Lower leg skin (tissue), 4 donors: ENCODE measurements around the gene MED31. TPM values are rescaled to one million over a fixed set of nuclear protein-coding genes. Genes with fewer than 3 reads are reported as not detected.

ENCODE experiments used
- DNase-seq, 2 donors: peaks; one replicate each; pipeline ENCODE4 v3.0.0-alpha.2; 2019; ENCODE audit warnings: low spot score in 2 of 2
- H3K4me3 ChIP-seq: fragments of 200-600 bp; sonication (generic); 2 replicates; pipeline ENCODE4 v1.5.1; 2017; ENCODE audit warnings: mild to moderate bottlenecking, low read depth; ENCODE audit not compliant: poor library complexity, severe bottlenecking
- CTCF ChIP-seq, 3 donors: fragments of 450-650 bp; IDR thresholded peaks; one replicate each; pipeline ENCODE4 v1.5.1; 2016; ENCODE audit warnings: antibody characterized with exemption in 3 of 3, mild to moderate bottlenecking in 3 of 3, moderate library complexity in 2 of 3
- POLR2A ChIP-seq, 2 donors: fragments of 450-650 bp; IDR thresholded peaks; one replicate each; pipeline ENCODE4 v1.6.1; 2016 to 2017; ENCODE audit warnings: antibody characterized with exemption in 2 of 2, mild to moderate bottlenecking in 1 of 2, moderate library complexity in 1 of 2
- WGBS, 2 donors: methylation state at CpG; one replicate each; pipeline ENCODE4 v1.1.5; 2018; 5-methylcytosine and 5-hydroxymethylcytosine counted together
- intact Hi-C: fragments of 100-400 bp; cut with DNase I; formaldehyde crosslinking; loops from one replicate; pipeline ENCODE4 v1.15.0; 2023; ENCODE audit warnings: low total_unique reads
- total RNA-seq, 4 donors: library from RNA; depleted of rRNA; stranded (reverse); fragments of >200 nt; gene quantifications; one replicate each; pipeline ENCODE4 v1.1.0, GENCODE V29; 2016

MED31 gene
- total RNA-seq, 4 donors from 2014 or later: 2.4 to 16.5 (median 9.8) TPM

DNA sequence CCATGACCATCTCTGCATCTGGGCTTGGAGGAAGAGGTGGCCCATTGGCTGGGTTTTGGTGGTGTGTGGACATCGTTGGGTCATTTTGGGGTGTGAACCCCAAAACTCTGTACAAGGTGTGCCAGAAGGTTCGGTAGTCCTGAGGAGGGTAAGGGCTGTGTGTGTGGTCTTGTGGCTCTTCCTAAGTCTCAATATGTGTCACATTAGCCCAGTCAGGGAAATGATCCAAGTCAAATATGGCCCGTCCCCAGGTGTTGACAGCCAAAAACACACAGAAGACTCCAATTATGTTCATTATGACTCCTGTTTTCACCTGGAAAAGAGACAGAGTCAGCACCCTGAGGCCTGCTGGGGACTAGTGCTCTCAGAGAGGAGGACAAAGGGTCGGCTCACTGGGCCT is 34.6 kb upstream of the MED31 start:
- WGBS, 2 donors: 79 to 90% methylated on average over 4 of the region's 4 CpGs
- intact Hi-C loops: no loop called here
- TF ChIP-seq POLR2A (IDR thresholded peaks at IDR 0.05) (no peak), CTCF (IDR thresholded peaks at IDR 0.05) (no peak)
- H3K4me3 ChIP-seq: no peak overlapping the region
- no peak for DNase-seq

- intact Hi-C loops: no loop called here
- no peak for DNase-seq
- no peak for TF ChIP-seq POLR2A (IDR thresholded peaks at IDR 0.05)
- no peak for TF ChIP-seq CTCF (IDR thresholded peaks at IDR 0.05)
- WGBS, 2 donors: 88 to 93% methylated on average over 14 of the region's 14 CpGs
- no peak overlapping the region for H3K4me3 ChIP-seq
Observed at GRCh38 chr17:6684881-6685767, 33.7 kb upstream of the MED31 start.

DNA sequence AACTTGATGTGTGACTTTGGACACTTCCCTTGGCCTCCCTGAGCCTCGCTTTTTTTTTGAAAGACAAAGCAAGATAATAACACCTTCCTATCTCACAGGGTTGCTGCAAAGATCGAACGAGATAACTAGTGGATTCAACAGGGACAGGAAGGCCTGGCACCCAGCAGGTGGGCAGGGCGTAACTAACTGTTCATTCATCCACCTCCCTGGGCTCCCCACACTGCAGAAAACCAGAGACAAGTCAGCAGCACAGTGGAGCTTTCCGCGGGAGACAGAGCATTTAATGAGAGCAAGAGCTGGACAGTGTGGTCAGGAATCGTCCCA is 33.0 kb upstream of the MED31 start:
- DNase-seq: no peak
- WGBS, 2 donors: 72 to 83% methylated on average over 7 of the region's 7 CpGs
- H3K4me3 ChIP-seq: no peak overlapping the region
- TF ChIP-seq POLR2A (IDR thresholded peaks at IDR 0.05) (no peak), CTCF (IDR thresholded peaks at IDR 0.05) (no peak)
- intact Hi-C loops: no loop called here

GRCh38 chr17:6683730-6684459 is 32.5 kb upstream of the MED31 start:
- no peak for TF ChIP-seq POLR2A (IDR thresholded peaks at IDR 0.05)
- no peak for TF ChIP-seq CTCF (IDR thresholded peaks at IDR 0.05)
- no peak for DNase-seq
- intact Hi-C loops: no loop called here
- H3K4me3 ChIP-seq: no peak overlapping the region
- 94 to 97% methylated on average over 3 of the region's 3 CpGs for WGBS, 2 donors

DNA sequence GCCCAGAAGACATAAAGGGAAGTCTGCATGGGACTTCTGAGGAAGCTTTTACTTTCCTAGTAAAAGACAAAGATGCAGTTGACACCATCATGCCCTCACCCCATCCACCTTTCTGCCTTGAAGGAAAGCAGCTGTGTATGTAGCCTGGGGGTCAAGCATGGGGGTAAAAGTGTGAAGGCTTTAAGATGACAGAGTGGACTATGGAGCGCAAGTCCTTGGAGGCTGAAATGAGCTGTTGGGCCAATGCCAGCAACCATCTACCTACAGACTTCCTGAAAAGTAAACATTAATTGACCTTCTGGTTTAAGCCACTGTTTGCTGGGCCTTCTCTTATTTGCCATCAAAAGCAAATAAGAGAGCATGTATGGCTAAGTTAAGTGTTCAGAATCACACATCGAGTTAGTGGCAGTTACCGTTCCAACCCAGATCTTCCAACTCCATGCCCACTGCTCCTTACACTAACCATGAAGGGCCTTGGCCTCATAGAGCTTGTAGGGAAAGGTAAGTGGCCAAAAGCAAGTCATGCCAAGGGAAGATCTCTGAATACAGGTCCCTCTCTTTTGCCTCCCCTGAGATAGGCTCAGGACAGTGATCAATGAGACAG is 31.8 kb upstream of the MED31 start:
- H3K4me3 ChIP-seq: no peak overlapping the region
- intact Hi-C loops: no loop called here
- no peak for DNase-seq
- TF ChIP-seq CTCF (IDR thresholded peaks at IDR 0.05) (no peak), POLR2A (IDR thresholded peaks at IDR 0.05) (no peak)
- 92 to 97% methylated on average over 3 of the region's 3 CpGs for WGBS, 2 donors
